Measurements from ENCODE around the gene SAMD4A. TPM values are rescaled to one million over a fixed set of nuclear protein-coding genes. Genes with fewer than 3 reads are reported as not detected.

SAMD4A gene
- total RNA-seq, 2 experiments from 2014 or later, result 0.06 to 1.0 TPM

DNA sequence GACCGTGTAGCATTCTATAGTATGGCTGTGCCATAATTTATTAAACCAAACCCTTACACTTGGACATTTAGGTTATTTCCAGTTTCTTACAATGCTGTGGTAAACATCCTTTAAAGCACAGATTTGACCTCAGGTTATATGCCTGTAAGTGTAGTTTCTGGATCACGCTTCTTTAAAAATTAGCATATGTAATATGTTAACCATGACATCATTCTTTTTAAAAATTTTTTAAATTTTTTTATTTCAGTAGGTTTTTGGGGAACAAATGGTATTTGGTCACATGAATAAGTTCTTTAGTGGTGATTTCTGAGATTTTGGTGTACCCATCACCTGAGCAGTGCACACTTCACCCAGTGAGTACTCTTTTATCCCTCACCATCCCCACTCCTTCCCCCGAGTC, 18.3 kb downstream of the SAMD4A start:
- Histone ChIP-seq H3K9me3 (ENCODE audit: low read length) (no peaks in the 10 kb centered on the region), H3K4me1 (ENCODE audit: insufficient read depth, low read length, poor library complexity, severe bottlenecking) (no peaks in the 10 kb centered on the region), H3K4me2 (ENCODE audit: low read length) (no peak overlapping the region), H2AFZ (ENCODE audit: low read length) (no peak overlapping the region), H3K27ac (ENCODE audit: low read depth, low read length, poor library complexity, severe bottlenecking) (no peak overlapping the region), H3K36me3 (ENCODE audit: insufficient read depth, low read length) (no peaks in the 10 kb centered on the region), H3K79me2 (ENCODE audit: insufficient read depth, low read depth, low read length) (no peaks in the 10 kb centered on the region), H3K4me3 (ENCODE audit: low read depth, low read length, poor library complexity, severe bottlenecking) (no peak overlapping the region), H4K20me1 (ENCODE audit: insufficient read depth, low read length) (no peaks in the 10 kb centered on the region), H3K9me2 (ENCODE audit: insufficient read depth, low read length) (no peaks in the 10 kb centered on the region)
- TF ChIP-seq, protein P1, sequence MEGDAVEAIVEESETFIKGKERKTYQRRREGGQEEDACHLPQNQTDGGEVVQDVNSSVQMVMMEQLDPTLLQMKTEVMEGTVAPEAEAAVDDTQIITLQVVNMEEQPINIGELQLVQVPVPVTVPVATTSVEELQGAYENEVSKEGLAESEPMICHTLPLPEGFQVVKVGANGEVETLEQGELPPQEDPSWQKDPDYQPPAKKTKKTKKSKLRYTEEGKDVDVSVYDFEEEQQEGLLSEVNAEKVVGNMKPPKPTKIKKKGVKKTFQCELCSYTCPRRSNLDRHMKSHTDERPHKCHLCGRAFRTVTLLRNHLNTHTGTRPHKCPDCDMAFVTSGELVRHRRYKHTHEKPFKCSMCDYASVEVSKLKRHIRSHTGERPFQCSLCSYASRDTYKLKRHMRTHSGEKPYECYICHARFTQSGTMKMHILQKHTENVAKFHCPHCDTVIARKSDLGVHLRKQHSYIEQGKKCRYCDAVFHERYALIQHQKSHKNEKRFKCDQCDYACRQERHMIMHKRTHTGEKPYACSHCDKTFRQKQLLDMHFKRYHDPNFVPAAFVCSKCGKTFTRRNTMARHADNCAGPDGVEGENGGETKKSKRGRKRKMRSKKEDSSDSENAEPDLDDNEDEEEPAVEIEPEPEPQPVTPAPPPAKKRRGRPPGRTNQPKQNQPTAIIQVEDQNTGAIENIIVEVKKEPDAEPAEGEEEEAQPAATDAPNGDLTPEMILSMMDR (conservative IDR thresholded peaks at IDR 0.05; ENCODE audit: low read length), result no peak
- no peak for TF ChIP-seq EZH2phosphoT487 (IDR thresholded peaks at IDR 0.05; ENCODE audit: borderline replicate concordance, low read depth, low read length)
- DNase-seq (ENCODE audit: low spot score), result no peak
- intact Hi-C loops (cut with micrococcal nuclease; ENCODE audit: unreplicated experiment), result no loop called here
- POLR2A ChIA-PET, result no interaction called here
- BruUV-seq (replicated peaks), result no TSS peak
- CTCF ChIA-PET (ENCODE audit: unreplicated experiment), result no interaction called here

DNA sequence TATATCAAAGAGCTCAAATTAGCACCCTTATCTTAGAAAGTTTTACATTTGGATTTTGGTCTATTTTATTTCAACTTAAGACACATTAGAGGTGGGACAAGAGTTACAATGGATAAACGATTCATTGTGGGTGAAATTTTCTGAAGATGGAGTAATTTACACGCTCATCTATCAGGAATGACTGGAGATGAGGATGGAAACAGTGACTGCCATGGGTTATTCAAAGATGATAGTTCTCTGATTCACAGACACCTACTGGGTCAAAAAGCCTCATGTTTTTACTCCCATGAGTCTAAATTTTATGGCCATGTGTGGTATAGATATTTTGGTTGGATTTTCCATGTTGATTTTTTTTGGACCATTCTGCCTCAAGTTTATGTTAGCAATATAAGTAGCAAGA, 22.1 kb downstream of the SAMD4A start:
- Histone ChIP-seq H3K9me3 (ENCODE audit: low read length) (no peaks in the 10 kb centered on the region), H4K20me1 (ENCODE audit: insufficient read depth, low read length) (no peaks in the 10 kb centered on the region), H3K79me2 (ENCODE audit: insufficient read depth, low read depth, low read length) (no peaks in the 10 kb centered on the region), H3K27ac (ENCODE audit: low read depth, low read length, poor library complexity, severe bottlenecking) (no peak overlapping the region), H3K4me2 (ENCODE audit: low read length) (no peak overlapping the region), H3K4me1 (ENCODE audit: insufficient read depth, low read length, poor library complexity, severe bottlenecking) (no peaks in the 10 kb centered on the region), H3K4me3 (ENCODE audit: low read depth, low read length, poor library complexity, severe bottlenecking) (no peak overlapping the region), H3K9me2 (ENCODE audit: insufficient read depth, low read length) (no peaks in the 10 kb centered on the region), H3K36me3 (ENCODE audit: insufficient read depth, low read length) (no peaks in the 10 kb centered on the region), H2AFZ (ENCODE audit: low read length) (no peak overlapping the region)
- CTCF ChIA-PET (ENCODE audit: unreplicated experiment), result no interaction called here
- no peak for DNase-seq (ENCODE audit: low spot score)
- no TSS peak for BruUV-seq (replicated peaks)
- POLR2A ChIA-PET, result no interaction called here
- intact Hi-C loops (cut with micrococcal nuclease; ENCODE audit: unreplicated experiment), result no loop called here
- TF ChIP-seq EZH2phosphoT487 (IDR thresholded peaks at IDR 0.05; ENCODE audit: borderline replicate concordance, low read depth, low read length), result no peak
- TF ChIP-seq, protein P1 (conservative IDR thresholded peaks at IDR 0.05; ENCODE audit: low read length), result no peak

DNA sequence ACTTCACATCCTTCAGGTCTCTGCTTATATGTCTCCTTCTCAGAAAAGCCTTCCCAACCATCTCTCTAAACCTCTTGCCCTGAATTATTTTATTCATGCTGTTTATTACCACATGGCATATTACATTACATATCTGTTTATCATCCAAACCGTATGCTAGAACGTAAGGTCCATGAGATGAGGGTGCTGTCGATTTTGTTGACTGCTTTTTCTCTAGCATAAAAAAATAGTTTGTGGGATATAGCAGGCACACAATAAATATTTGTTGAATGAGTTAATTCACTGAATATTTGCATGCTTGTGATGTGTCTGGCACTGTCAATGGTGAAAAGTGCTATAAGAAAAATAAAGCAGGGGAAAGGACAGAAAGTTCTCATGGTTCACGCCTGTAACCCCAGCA, 22.9 kb downstream of the SAMD4A start:
- Histone ChIP-seq H3K27ac (ENCODE audit: low read depth, low read length, poor library complexity, severe bottlenecking) (no peak overlapping the region), H3K79me2 (ENCODE audit: insufficient read depth, low read depth, low read length) (no peaks in the 10 kb centered on the region), H3K36me3 (ENCODE audit: insufficient read depth, low read length) (no peaks in the 10 kb centered on the region), H3K4me2 (ENCODE audit: low read length) (no peak overlapping the region), H4K20me1 (ENCODE audit: insufficient read depth, low read length) (no peaks in the 10 kb centered on the region), H3K9me3 (ENCODE audit: low read length) (no peaks in the 10 kb centered on the region), H3K9me2 (ENCODE audit: insufficient read depth, low read length) (no peaks in the 10 kb centered on the region), H3K4me3 (ENCODE audit: low read depth, low read length, poor library complexity, severe bottlenecking) (no peak overlapping the region), H3K4me1 (ENCODE audit: insufficient read depth, low read length, poor library complexity, severe bottlenecking) (no peaks in the 10 kb centered on the region), H2AFZ (ENCODE audit: low read length) (no peak overlapping the region)
- no TSS peak for BruUV-seq (replicated peaks)
- CTCF ChIA-PET (ENCODE audit: unreplicated experiment), result no interaction called here
- DNase-seq (ENCODE audit: low spot score), result no peak
- intact Hi-C loops (cut with micrococcal nuclease; ENCODE audit: unreplicated experiment), result no loop called here
- POLR2A ChIA-PET, result no interaction called here
- TF ChIP-seq, protein P1 (conservative IDR thresholded peaks at IDR 0.05; ENCODE audit: low read length), result no peak
- TF ChIP-seq EZH2phosphoT487 (IDR thresholded peaks at IDR 0.05; ENCODE audit: borderline replicate concordance, low read depth, low read length), result no peak
